Measurements from ENCODE around the gene PHKB.
"Not testable (repeated sequence)": the region's sequence is repeated elsewhere in the genome, so short reads cannot be mapped to it uniquely, and the experiment has no call there.

The PHKB gene

DNA sequence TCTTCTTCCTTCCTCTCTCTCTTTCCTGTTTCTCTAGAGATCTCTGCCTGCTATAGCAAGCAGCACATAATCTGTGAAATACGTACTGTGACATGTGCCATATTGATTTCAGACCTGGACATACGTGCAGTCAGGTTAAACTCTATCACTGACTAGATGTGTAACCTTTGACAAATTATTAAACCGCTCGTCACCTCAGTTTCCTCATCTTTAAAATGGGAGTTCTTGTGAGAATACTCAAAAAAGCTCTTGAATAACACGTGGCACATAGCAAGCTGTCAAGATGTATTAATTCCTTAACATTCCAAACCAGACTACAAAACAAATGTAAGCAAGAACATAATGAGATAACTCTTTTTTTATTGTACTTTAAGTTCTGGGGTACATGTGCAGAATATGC is 170.0 kb downstream of the PHKB start:
- DNase-seq, result no peak

DNA sequence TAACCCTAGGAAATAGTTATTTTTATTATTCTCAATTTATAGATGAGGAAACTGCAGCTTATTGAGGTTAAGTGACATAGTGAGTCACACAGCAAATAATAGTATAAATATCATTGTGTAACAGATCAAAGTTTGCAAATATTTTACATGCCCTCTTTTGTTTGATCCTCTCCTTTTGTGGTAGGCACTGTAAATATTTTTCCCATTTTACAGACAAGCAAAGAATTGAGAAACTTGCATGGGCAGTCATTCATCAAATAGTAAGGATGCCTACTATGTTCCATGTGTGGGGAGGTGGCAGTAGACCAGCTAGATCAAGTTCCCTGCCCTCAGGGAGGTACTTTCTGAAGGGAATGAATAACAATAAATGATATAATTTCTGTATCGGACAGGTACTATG is 173.0 kb downstream of the PHKB start:
- DNase-seq, result no peak

DNA sequence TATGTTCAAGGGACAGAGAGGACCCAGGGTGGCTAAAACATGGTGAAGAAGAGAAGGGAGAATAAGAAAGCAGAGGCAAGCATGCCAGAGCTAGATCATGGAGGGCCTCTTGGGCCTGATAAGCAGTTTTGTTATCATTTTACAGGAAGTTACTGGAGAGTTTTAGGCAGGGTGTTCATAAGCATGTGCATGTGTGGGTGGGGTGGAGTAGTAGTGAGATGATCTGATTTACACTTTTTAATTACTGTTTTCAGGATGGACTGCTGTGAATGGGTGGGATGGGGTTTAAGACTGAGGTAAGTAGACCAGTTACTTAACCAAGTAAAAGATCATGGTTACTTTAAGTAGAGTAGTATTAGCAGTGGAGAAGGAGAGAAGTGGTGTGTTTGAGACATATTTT is 173.6 kb downstream of the PHKB start:
- no peak for DNase-seq

DNA sequence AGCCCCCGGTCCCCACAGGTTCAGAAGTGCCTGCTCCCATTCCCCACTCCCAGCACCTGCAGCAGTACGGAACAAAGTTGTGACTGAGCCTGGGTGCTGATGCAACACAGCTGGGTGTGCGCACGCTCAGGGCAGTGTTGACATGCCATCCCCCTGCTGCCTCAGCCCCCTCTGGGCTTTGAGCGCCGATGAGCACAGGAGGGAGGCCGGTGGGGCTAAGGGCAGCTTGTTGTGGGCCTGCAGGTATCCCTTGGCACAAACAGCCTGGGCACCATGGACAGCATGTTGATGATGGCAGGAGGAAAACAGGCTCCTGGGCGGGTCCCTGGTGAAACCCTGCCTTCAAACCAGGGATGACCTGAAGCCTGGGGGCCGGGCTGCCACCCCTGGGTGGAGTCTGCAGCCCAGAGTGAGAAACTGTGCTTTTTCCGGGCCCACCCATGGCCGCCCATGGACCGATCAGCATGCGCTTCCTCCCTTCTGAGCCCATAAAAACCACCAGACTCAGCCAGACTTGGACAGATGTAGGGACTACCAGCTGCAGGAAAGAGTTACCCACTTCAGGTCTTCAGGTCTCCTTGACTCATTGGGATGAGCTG is 175.5 kb downstream of the PHKB start:
- DNase-seq, result no peak

DNA sequence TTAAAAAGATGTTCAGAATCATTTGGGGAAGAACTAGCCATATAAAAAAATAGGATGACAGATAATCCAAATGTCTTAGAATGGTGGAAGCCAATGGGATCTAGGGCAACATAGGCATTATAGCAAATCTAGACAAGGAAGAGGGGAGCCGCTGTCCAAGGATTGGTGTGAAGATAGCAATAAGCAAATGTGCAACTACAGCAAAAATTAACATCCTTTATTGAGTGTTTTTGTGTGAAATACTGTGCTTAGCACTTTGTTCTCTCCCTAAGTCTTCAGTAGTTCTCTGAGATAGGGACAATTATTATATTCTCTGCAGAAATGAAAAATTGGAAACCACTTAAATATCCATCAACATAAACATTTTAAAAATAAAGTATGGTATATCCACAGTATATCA is 177.0 kb downstream of the PHKB start:
- no peak for DNase-seq

DNA sequence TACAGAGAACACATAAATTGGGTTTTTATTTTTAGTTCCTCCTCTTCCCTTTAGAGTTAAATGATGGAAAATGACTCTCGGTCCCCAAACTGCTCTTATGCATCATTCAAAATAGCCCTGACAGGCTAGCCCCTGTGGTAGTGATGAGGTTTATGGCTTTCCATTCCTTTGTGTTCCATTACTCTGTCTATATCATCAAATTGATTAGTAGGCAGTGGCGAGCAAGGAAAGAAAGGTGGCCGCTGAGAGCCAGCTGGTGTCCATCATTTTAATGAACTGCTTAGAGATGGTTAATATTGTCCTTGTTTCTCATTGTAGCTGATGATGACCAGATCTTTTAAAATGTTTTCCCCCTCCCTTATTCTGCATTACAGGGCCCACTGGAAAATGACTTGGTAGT is 179.5 kb downstream of the PHKB start:
- DNase-seq, result no peak

DNA sequence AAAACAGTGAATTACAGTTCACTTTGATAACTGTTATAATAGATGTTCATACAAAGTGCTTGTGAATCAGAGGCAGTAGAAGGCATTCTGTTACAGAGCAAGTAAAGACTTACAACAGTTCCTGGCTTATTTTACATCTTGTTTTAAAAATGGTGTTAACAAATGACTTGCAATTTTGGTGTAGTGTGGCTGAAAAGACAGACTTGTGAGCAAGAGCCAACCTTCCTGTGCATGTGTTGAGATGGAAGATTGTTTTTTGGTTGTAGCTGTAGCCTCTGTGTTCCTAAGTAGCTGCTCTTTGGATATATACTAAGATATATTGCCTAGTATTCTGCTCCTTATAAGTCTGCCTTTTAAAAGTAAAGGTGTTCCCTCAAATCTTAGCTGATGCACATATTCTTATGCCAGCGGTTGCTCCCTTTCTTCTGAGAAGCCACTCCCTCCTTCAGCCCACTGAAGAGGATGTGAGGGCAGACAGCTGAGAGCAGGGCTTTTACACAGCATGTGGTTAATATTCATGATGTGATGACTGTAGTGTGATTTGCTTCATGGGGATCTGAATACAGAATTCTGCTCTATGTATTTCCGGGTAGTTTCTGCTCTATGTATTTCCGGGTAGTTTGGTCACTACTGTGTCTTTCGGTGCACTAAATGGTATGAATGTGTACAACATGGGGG is 182.3 kb downstream of the PHKB start:
- DNase-seq, result no peak

DNA sequence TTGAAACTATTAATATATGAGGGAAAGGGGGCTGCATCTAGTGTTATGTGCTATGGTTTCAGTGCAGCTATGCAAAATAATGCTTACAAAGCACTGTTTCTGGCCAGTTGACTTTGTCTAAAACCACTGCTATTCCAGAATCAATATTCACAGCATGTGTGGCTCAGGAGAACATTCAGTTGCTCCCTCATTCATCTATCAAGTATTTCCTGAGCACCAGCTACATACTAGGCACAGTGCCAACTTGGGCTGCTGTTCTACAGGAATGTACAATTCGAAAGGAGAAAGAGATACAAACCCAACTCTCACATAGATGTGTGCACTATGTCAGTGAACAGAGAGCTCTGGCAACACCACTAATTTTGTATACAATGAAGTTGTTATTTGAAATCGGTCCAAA is 183.0 kb downstream of the PHKB start:
- no peak for DNase-seq

DNA sequence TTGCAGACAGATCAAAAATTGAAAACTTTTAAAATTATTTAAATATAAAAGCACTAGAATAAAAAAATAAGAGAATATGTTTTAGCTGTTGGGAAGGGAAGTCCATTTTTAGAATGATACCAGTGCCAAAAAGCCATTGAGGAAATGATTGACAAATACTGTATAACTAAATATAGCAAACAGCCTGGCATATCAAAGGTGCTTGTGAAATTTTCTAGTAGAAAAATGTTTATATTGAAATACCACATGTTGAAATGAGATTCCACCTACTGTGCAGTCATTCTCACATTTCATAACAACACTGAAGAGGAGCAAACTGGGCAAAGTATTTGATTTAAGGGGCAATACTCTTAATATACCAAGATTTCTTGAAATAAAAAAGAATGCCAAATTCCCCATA is 183.5 kb downstream of the PHKB start:
- no peak for DNase-seq

DNA sequence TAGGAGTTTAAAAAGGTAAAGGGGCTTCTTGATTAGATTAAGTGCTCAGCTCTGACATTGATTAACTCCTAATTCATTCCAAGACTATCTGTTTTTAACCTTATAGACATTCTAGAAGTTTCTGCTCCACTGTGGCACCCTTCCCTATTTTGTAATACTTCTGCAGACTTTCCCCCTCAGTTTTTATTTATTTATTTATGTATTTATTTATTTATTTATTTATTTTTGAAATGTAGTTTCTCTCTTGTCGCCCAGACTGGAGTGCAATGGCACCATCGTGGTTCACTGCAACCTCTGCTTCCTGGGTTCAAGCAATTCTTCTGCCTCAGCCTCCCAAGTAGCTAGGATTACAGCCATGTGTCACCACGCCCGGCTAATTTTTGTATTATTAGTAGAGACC is 185.8 kb downstream of the PHKB start:
- DNase-seq, result no peak

DNA sequence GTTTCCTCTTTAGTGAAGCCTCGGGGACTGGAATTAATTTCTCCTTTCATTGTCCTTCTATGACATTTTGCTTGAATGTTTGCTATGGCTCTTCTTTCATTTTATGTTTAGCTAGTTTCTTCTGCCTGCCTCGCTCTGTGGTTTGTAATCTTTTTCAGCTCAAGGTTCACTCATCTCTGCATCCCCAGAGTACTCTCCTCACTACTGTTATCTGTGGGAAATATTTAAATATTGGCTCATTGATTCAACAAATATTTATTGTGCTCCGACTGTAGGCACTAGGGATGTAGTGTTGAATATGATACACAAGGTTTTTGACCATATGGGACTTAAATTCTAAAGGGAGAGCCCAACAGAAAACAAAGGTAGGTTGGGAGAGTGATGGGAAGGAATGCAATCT is 195.9 kb downstream of the PHKB start:
- no peak for DNase-seq

DNA sequence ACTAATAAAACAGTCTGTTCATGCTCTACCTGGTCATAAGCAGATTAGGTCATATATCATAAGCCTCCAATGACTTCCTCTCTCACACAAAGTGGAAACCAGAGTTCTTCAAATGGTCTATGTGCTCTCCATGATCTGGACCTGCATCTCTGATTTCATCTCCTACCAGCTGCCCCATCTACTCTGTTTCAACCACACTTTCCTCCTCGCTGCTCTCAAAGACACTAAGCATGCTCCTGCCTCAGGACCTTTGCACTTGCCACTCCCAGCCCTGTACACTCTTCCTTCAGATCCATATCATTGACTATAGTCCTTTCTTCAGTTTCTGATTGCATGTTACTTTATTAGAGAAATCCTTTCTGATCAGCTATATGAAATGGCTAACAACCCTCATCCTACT is 196.8 kb downstream of the PHKB start:
- DNase-seq, result no peak

DNA sequence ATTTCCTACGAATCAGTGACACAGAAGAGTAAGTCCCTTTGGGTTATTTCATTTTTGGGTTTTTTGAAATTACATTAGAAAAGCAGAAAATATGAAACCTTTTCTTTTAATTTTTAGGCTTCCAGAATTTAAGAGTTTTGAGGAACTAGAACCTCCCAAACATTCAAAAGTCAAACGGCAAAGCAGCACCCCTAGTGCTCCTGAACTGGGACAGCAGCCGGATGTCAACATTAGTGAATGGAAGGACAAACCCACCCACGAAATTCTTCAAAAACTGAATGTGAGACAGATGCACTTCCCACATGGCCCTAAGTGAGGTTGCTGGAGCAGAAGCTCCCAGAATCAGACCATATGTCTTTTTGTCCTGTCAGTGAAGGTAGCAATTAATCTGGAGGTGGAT is 199.4 kb downstream of the PHKB start:
- no peak for DNase-seq

DNA sequence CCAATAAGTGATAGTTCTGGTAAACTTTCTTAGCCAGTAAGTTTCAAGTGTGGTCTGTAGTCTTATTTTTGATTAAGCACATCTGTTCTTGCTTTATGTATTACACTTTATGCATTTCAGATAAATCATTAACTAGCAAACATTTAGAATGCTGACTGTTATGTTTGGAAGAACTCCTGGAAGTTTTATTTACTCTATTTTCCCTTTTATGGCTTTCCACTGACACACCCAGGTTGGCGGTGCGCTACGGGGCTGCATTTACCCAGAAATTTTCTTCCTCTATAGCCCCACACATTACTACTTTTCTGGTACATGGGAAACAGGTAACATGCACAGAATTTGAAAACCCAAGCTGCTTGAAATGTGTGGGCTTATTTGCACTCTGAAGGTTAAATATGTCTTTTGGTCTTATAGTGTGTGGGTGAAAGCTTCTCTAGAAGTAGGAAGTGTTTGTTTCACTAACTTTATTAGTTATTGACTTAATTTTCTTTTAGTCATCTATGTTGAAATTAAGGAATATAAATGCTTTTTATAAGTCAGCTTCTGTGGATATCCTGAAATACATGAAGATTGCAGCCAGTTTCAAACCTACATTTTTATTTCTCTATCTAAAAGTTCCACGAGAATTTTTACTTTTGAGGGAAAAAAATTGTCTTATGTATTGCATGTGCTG is 203.7 kb downstream of the PHKB start:
- no peak for DNase-seq

DNA sequence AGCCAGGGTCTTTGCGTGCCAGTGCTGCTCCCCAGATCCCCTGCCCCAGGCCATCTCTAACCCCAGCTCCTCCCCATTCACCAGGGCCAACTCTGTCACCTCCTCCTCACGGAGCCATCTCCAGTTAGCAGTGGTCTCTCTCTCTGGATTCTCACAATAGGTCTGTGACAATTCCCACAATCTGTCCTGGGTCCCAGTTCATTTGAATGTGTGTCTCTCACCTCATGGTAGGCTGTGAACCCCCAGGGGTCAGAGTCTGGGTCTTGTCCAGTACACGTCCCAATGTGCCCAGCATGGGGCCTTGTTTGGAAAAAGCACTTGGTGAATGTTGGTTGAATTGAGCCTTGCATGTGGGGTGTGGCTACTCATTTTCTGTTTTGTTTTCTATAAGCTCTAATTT is 205.3 kb downstream of the PHKB start:
- no peak for DNase-seq

DNA sequence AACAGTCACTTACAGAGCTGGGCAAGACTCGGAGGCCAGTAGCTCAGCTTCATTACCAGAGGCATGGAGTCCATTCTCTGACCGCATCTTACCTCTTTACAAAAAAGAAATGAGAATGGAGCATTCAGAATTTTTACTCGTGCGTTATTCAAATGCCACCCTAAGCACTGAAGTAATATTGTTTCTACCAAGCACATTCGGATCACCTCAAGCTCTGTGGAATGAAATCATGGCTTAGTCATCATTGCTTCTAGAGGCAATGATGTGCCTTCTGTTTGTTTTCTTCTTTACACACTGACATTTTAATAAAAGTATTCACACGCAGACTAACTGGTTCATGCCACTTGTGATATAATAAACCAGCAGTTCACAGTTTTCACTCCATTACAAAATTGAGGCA is 206.8 kb downstream of the PHKB start:
- no peak for DNase-seq

DNA sequence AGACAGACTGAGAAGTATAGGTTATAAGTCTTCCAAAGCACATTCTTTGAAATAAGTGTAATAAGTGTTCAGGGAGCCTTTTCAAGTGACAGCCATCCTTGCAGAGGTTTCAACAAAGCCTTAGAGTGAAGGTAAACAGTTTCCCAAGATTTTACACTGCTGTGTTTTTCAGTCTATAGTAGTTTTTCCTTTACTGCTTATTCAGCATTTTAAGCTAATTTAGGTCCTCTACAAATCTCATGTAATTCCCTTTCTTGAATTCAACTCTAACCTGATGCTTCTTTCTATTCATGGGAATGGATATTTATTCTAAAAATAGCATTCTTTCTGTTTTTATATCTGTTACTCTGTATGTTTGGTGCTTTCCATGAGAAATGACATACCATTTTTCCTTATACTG is 211.3 kb downstream of the PHKB start:
- no peak for DNase-seq

DNA sequence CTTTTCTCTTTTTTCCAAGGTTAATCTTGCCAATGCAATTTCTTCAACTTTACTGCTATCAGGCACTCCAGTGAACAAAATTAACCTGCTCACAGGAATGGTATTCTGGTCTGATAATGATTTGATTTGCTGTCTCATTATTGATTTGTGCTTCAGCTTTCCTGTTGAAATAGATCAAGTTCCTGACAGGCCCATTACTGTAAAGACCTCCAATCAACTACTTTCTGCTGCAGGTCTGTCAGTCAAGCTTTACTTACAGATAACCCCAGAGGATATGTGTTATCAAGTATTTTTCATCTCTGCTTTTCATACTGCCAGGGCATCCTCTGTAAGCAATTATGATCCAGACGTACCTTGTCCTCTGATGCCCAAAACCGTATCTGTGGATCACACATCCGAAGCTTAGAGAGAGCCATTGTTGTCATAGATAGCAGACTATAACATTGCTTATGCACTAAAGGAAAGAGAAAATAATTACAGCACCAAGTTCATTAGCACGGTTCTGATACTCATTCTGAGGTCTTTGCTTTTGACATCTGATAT is 215.6 kb downstream of the PHKB start:
- DNase-seq, result no peak

DNA sequence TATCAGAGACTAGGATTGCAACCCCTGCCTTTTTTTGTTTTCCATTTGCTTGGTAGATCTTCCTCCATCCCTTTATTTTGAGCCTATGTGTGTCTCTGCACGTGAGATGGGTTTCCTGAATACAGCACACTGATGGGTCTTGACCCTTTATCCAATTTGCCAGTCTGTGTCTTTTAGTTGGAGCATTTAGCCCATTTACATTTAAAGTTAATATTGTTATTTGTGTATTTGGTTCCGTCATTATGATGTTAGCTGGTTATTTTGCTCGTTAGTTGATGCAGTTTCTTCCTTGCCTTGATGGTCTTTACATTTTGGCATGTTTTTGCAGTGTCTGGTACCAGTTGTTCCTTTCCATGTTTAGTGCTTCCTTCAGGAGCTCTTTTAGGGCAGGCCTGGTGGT is 220.4 kb downstream of the PHKB start:
- not testable (repeated sequence) for DNase-seq

DNA sequence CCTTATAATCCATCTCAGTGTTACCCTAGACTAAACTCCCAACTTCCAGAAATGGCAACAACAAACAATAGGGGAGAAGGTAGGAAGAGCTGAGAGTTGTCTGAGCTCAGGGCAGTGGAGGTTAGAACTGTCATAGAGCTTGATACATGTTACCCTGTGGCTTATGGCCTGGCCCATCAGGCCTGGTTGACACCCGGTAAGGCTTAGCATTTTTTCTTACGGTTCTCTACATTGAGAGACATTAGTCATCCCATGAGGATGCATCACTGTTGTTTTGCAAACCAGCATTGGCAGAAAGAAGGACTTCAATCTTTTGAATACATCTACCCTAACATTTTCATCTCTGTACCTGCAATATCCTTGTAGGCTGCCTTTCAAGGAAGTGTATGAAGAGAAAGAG is 226.6 kb downstream of the PHKB start:
- DNase-seq, result no peak

DNA sequence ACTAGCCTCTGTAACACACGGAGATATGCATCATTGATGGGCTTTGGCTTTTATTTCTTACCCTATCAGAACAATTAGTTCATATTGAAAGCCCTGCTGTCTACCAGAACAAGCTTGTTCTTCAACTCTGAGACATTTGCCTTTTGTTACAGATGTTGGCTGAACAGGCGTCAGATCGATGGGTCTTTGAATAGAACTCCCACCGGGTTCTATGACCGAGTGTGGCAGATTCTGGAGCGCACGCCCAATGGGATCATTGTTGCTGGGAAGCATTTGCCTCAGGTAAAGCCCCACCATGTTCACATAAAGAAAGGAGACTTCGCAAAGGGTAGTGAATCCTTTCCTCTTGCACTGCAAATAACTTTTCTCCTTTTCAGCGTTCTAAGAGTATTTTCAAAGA is 232.1 kb downstream of the PHKB start:
- no peak for DNase-seq

DNA sequence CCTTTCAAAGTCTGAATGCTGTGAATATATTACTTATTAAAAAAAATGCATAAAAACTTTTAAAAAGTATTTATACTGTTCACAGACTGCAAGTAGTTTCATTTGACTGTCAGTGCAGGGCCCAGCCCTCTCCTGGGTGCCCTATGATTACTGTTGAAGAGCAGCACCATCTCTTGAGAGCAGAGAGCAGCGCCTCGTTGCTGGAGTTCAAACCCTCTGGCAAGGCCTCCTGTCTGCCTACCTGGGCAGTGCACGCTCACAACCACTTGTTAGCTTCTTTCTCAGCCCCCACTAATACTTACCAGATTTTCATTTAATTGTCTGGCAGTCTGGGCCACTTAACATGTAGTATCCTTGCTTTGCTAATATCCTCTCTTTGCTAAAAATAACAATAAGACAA is 233.4 kb downstream of the PHKB start:
- DNase-seq, result no peak

DNA sequence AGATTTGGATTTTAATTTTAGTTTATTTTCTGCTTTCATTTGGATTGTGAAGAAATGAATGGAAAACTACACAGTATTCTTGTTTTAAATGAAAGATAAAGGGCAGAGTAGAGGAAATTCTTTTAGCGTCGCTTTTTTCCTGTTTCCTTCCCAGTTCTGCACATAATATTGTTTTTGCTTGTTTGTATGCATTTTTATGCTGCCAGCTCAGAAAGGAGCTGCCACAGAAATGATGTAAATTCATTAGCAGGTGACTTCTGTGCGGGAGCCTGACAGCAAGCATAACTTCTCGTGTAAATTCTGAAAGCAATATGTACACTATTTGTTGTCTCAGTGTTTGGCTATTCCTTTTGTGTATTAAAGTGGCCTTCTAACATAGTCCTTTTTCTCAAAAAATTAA is 234.6 kb downstream of the PHKB start:
- DNase-seq, result no peak

DNA sequence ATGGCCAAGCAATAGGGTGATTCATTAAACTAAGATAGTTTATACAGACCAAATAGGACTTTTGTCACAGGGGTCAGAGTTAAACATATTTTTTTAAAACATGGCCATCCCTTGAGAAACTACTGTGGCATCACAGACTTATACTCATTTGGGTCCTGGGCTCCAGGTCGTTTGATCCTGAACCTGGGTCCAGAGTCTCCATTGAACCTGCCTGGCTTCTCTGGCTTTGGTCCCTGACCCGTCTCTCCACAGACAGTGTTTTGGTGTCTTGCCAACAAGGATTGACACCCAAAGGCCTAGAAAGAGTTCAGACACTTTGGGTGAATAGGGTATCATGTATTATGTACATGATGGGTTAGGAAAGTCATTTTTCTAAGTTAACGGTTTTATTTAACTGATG is 236.7 kb downstream of the PHKB start:
- no peak for DNase-seq

DNA sequence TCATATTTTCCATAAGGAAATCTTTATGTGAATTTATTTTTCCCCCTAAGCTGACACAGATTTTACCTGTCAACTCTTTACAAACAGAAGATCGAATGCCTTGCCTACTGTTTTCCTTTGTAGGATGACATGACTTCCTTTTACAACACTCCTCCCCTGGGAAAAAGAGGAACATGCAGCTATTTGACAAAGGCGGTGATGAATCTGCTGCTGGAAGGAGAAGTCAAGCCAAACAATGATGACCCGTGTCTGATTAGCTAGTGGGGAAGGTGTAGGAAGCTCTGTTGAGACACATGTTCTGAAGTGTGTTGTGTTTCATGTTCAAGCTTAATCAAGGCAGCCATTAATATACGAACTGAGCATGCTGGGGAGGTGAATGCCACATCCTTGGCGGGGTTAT is 238.0 kb downstream of the PHKB start:
- DNase-seq, result no peak
